HL-60/S4 treated with phorbol 12-myristate 13-acetate at 8.2 ng/mL for 4 days and 3 days (cell line): ENCODE results near the gene VSIG10.
"Not testable (repeated sequence)": the region's sequence is repeated elsewhere in the genome, so short reads cannot be mapped to it uniquely, and the experiment has no call there.

Source experiments
- in situ Hi-C: fragments of 300-500 bp; cut with MboI; formaldehyde crosslinking; loops from 2 replicates; pipeline ENCODE4 v1.15.0; 2022; ENCODE audit warnings: low sequenced_read_pairs

The VSIG10 gene

DNA sequence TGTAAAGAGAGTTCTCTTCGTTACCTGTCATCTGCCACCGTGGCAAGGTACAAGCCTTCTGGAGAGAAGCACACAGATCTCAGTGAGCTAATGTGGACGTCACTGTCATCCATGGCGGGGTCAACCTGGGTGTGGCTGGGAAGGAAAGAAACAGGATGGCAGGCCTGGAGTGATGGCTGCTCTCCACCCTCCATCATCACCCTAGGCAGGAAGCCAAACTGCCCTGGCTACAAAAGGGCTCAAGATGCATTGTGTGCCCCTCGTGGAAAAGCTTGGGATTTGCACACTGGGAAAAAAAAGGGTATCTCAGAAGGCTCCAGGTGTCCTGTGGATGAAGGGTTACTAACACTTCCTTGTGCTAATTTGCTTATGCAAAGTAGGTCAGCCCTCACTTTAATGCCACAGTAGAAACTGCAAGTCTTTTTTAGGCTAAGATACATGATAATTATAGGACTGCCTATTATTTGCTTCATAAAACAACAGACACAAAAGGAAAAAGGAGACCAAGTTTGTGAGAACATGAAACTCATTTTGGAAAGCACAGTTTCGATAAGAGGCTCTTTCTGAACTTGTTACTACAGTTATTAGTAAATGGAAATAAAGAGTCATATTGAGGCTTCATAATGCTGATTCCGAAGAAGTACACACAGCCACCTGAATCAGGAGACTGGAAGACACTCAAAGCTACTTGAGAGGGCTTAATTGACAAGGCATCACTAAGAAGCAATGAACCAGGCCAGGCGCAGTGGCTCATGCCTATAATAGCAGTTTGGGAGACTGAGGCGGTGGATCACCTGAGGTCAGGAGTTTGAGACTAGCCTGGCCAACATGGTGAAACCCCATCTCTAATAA is 68.4 kb downstream of the VSIG10 start:
- in situ Hi-C loops, result no loop called here

DNA sequence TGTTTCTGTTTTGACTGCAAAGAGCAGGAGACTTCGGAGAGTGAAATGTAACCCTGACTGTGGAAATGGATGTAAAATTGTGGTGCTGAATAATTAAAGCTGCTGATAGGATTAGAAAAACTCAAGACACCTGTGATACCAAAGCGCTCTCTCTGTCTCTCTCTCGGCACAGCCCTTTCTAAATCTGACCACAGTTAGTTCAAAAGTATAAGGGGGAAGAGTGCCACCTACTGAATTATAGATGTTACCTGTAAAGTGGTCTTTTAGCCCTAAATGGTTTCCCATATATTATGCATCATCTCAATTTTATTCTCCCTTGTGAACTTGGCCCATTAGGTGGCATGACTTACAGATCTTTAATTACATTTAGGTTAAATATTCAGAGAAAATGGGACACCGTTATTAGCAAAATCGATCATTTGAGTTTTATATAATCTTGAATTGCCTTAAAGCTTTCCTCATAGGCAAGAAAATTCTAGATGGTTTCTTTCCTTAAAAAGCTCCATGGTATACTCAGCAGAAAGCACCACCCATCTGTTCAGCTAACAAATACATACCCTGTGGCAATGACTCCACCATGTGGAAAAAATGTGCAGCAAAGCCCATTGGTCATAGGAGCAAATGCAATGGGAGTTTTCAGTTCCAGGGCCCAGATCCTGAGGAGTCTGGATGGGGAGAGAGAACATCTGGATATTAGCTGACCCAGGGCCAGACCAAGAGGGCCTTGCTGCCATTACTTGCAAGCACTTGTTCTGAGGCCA is 69.2 kb downstream of the VSIG10 start:
- in situ Hi-C loops, result no loop called here

DNA sequence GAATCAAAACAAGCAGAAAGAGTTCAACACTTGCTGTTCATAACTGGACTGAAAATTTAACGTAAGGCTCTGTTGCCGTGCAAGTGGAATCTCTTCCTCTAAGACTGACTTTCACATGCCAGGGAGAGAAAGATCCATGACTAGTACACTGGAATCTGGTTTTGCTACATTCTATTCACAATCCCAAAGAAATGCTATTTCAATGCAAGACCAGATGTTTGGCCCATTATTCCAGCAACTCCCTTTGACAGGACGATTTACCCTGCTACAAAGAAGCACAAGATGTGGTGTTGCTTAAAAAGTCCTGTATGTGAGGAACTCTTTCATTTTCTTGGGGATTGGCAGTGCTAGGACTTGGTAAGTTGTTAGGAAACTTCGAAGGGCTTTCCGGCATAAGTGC is 69.9 kb downstream of the VSIG10 start:
- in situ Hi-C loops, result no loop called here

DNA sequence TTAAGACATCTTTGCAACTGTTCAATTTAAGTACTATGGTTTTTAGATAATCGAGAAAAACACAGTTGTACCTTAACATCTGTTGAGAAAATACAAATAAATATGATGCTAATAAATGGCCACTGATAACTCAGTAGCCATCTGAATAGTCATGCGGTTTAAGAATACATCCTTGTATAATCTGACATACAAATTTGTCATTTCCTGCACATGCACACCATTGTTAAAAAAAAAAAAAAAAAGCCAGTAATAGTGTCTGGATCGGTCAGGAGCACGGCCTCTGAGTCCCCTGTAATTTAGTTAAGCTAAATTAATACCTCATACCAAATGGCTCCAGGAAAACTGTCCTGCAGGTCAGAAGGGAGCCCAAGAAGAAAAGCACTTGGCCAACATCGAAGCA is 70.5 kb downstream of the VSIG10 start:
- in situ Hi-C loops, result no loop called here

DNA sequence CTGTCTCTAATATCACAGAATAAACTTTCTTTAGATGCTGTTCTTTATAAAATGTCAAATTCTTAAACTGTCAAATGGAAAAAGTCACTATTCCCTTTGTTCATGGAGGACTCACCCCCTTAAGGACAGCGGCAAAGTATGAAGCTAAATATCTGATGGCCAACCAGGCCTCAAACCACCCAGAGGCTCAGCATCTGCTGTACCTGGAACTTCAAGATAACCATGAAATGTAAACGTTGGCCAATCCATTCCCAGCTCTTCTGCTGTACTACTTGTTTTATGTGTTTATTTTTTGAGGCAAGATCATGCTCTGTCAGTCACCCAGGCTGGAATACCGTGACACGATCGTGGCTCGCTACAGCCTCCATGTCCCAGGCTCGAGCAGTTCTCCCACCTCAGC is 71.6 kb downstream of the VSIG10 start:
- in situ Hi-C loops, result no loop called here

DNA sequence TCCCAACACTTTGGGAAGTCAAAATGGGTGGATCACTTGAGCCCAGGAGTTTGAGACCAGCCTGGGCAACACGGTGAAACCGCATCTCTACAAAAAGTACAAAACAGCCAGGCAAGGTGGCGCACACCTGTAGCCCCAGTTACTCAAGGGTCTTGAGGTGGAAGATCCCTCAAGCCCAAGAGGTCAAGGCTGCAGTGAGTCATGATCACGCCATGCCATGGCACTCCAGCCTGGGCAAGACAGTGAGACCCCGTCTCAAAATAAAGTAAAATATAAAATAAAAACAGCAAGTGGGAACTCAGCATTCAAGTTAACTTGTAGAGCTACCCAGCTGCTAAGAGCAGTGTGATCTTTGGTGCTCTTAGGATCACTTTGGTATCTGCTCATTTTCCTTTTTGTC is 74.6 kb downstream of the VSIG10 start:
- in situ Hi-C loops, result no loop called here

DNA sequence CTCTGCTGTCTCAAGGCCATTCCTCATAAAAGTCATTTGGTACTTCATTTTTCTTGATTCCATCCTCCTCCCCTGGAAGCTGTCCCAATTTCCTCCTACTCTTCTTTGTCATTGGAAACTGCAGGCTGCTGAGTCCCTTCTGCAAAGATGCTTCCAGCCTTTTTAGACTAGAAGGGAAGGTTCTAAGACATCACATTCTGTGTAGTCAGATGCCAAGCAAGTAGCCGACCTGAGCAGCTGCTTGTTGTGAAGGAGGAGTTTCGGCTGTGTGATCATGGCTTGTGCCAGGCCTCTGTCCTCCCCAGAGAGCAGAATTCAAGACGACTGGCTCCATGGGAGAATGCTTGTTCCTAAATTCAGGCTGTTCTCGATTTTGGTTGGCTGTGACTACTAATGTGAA is 78.6 kb downstream of the VSIG10 start:
- in situ Hi-C loops, result no loop called here

DNA sequence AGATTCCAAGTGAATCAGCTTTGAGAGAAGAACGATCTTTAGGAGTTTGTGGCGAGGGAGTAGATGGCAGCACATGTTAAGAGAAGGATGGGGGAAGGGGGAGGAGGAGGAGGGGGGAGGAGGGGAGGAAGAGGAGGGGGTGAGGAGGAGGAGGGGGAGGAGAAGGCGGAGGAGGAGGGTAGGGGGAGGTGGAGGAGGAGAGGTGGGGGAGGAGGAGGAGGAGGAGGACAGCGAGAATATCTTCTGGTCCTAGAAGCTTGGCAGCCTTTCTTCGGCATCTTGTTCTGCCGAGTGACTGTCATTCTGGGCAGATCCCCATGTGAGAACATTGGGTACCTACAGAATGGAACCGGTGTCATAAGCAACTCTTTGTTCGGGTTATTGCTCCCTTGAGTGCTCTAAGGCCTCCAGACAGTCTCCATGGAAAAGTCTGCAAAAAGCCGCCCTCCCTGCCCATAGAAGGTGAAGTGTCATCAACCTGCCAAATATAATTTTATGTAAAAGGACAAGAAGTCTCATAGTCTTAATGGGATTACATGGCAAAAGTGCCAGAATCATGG is 80.4 kb downstream of the VSIG10 start:
- in situ Hi-C loops, result no loop called here

DNA sequence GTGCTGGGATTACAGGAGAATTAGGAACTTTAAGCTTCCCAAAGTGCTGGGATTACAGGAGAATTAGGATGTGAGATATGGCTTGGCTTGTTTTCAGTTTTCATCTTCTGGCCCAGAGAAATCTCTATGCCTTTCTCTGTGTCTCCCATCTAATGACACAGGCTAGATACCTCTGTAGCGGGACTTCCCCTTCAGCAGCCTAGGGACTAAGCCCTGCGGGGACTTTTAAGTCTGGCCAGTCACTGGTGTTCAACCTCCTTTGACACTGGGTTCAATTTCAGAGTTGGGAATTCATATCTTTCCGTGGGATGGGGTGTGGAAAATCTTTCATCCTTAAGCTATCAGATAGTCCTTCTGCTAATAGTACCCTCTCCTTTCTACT is 81.1 kb downstream of the VSIG10 start:
- in situ Hi-C loops, result no loop called here

DNA sequence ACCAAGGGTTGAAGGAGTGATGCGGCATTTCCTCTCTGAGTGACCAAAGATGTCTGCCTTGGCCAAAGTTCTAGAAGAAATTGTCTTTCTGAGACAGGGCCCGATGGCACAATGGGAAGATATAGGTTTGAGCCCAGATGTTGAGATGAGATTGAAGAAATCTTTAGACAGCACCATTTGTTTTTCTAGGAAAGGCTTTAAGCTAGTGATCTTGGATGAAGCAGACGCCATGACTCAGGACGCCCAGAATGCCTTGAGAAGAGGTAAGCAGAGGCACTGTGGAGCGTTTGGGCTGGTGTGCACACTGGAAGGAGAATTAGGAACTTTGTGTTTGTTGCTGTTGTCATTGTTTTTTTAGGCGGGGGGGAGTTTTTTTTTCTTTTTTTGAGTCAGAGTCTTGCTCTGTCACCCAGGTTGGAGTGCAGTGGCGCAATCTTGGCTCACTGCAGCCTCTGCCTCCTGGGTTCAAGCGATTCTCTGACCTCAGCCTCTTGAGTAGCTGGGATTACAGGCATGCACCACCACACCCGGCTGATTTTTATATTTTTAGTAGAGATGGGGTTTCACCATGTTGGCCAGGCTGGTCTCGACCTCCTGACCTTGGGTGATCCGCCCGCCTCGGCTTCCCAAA is 81.6 kb downstream of the VSIG10 start:
- in situ Hi-C loops, result not testable (repeated sequence)

DNA sequence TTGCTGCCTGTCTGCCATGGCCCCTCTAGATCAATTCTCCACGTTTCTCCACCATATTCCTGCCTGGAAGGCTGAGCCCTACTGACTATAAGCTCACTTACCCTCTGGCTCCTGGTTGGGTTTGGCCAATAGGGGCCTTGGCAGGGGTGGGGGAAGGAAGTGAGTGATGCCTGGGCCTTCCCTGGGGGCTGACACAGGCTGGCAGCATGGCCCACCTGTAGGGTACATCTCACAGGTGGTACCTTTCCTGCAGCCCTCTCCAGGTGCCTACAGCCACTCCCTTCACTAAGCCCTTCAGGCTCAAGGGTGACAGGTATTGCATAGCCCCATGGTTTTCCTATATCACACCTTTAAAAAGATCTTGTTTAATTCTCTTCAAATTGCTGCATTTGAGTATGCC is 83.8 kb downstream of the VSIG10 start:
- in situ Hi-C loops, result no loop called here

DNA sequence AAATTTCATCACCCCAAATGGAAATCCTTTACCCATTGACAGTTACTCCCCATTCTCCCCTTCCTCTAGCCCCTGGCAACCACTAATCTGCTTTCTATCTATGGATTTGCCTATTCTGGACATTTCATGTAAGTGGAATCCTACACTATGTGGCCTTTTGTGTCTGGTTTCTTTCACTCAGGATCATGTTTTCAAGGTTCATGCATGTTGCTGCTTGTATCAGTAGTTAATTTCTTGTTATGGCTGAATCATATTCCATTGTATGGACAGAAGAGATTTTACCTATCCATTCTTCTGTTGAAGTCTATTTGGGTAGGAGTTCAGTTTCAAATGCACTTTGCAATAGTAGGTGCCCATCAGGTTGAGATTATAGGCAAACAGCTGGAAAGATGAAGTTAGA is 85.9 kb downstream of the VSIG10 start:
- in situ Hi-C loops, result no loop called here

DNA sequence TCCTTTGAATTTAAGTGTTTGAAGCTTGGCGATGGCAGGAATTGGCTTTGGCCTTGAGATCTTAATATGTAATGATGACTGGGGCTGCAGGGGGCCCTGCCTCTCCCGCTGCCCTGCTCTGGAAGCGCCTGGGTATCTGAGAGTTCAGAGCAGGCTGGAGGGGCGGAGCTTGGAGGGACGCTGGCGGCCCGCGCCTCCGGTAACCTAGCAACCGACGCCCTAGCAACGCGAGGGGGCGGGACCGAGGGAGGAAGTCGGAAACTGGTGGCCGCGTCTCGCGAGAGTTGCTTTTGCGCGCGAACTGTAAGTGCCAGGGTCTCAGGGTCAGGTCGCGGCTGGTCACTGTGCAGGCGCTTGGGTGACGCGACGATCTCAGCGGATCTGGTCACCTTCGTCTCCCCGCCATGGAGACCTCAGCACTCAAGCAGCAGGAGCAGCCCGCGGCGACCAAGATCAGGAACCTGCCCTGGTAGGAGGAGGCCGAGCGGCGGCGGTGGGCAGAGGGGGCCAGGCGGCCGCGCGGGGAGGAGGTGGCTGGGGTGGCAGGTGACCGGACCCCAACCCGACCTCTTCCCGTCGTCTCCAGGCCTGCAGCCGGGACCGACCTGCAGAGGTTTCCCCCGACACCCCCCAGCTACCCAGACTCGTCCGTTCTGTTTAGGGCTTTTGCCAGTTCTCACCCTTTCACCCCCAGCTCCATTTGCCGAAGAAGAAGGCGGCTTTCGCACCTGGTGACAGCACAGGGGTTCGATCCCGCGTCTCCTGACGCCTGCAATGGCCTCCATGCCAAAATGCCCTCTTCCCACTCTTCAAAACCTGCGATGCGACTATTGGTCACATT is 87.2 kb downstream of the VSIG10 start, which contains the start of gene RFC5:
TSS of gene RFC5 (plus strand) at position 280 of the 841 bp plus-strand sequence. CDS start at position 405, 125 bp downstream.
- in situ Hi-C loops, result no loop called here

DNA sequence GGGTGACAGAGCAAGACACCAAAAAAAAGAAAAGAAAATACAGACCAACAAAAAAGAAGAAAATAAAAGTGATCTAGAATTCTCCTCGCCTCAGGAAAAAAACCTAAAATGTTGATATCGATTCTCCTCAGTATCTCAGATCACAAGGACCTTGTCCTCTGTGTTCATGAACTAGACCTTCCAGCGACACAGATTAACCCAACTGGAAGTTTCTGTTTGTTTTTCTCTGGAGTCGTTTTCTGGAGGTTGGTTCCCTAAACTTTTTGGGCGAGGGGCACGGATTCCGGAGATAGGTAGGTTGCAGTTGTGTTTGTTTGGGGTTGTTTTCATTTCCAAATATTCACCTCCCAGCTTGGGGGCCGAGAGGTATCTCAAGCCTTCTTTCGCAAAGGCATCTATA is 87.9 kb downstream of the VSIG10 start:
- in situ Hi-C loops, result no loop called here

DNA sequence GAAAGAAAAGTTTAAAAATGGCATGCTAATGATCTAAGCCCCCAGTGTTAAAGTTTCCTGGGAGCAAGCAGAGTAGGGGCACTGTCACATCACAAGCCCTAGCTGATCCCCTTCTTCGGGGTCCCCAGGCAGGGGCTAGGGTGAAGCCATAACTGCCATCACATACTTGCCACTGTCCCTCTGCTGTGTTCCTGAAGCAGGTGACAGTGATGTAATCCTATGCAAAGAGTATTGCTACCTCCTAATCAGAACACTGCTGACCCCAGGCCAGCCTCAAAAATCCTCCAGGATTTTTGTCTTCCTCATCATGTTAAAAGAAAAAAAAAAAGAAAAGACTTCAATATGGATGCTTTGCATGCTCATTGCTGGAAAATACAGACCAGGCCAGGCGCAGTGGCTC is 88.5 kb downstream of the VSIG10 start:
- in situ Hi-C loops, result no loop called here
